K562 (cell line): Measurements from ENCODE around the gene RTP5. TPM values are rescaled to one million over a fixed set of nuclear protein-coding genes. Genes with fewer than 3 reads are reported as not detected.

ENCODE experiments used
- ATAC-seq: fragments of 200-7000 bp; cut with Tn5 transposase; 3 replicates; pipeline ENCODE4 v1.9.1; 2020; ENCODE audit warnings: moderate library complexity
- BruUV-seq: library from RNA; stranded (reverse); fragments of 400-500 nt; replicated peaks from 2 replicates; lab custom pipeline; 2021; lab: Mats Ljungman, UMichigan
- CTCF ChIA-PET: fragments of 300-600 bp; formaldehyde crosslinking; extraction: SDS; loops from one replicate; lab custom pipeline; 2021; ENCODE audit warnings: low intra/inter-chr PET ratio; lab: Yijun Ruan, JAX
- POLR2A ChIA-PET: fragments of 300-600, 350-650 bp; sonication (Branson Sonifier 250); formaldehyde crosslinking; extraction: SDS; loops from one replicate; lab custom pipeline; 2021; ENCODE audit warnings: antibody characterized with exemption, inconsistent platforms; lab: Yijun Ruan, JAX
- DNase-seq, 4 experiments: peaks; one replicate each; pipeline versions ENCODE4 v3.0.0 to v3.0.0-alpha.2; 2011 to 2018; ENCODE audit warnings: low spot score in 3 of 4, mixed read lengths in 3 of 4; ENCODE audit errors: extremely low read depth in 1 of 4
- FAIRE-seq: peaks from 2 replicates; lab custom pipeline; 2011; peaks lifted over from hg19 to GRCh38; lab: Jason Lieb, UNC
- H2AFZ ChIP-seq: 2 replicates; pipeline ENCODE4 v1.6.0; 2011; ENCODE audit warnings: low read depth, low read length, control low read depth, inconsistent platforms
- H3K27ac ChIP-seq: fragments of 200-600 bp; 3 replicates; pipeline ENCODE4 v1.8.0; 2011; ENCODE audit warnings: low read depth, mild to moderate bottlenecking, control low read depth, inconsistent platforms, low read length, moderate library complexity, mixed read lengths; ENCODE audit errors: extremely low read depth
- H3K27me3 ChIP-seq, 2 experiments: fragments of 300-600 bp in 1 of 2; 2 replicates in 1 of 2; 3 replicates in 1 of 2; pipeline versions ENCODE4 v1.6.0 to v1.8.0; 2011; ENCODE audit warnings: inconsistent platforms in 2 of 2, low read length in 2 of 2, mild to moderate bottlenecking in 1 of 2, mixed read lengths in 1 of 2, moderate library complexity in 1 of 2; ENCODE audit not compliant: control insufficient read depth in 2 of 2, insufficient read depth in 2 of 2
- H3K36me3 ChIP-seq: fragments of 300-600 bp; 3 replicates; pipeline ENCODE4 v1.8.0; 2011; ENCODE audit warnings: mild to moderate bottlenecking, low read length, inconsistent platforms; ENCODE audit not compliant: control insufficient read depth, insufficient read depth
- H3K4me1 ChIP-seq, 2 experiments: fragments of 200-600 bp in 1 of 2; replicated peaks in 1 of 2; 2 replicates in 1 of 2; 3 replicates in 1 of 2; pipeline versions ENCODE4 v1.5.1 to v1.8.0; 2011; ENCODE audit warnings: inconsistent platforms in 2 of 2, low read length in 2 of 2, mild to moderate bottlenecking in 1 of 2, mixed read lengths in 1 of 2, moderate library complexity in 1 of 2; ENCODE audit not compliant: control insufficient read depth in 2 of 2, insufficient read depth in 2 of 2
- H3K4me2 ChIP-seq: 2 replicates; pipeline ENCODE4 v1.6.1; 2011; ENCODE audit warnings: low read length, control low read depth, inconsistent platforms, mixed read lengths; ENCODE audit not compliant: insufficient read depth
- H3K4me3 ChIP-seq: fragments of 200-600 bp; sonication (generic), shearing (Covaris generic); 2 replicates; pipeline ENCODE4 v1.5.1; 2016; ENCODE audit warnings: control low read depth, inconsistent platforms
- H3K79me2 ChIP-seq: fragments of 200-600 bp; 3 replicates; pipeline ENCODE4 v1.8.0; 2011; ENCODE audit warnings: low read length, inconsistent platforms; ENCODE audit not compliant: control insufficient read depth, insufficient read depth
- H3K9ac ChIP-seq, 2 experiments: 2 replicates each; pipeline versions ENCODE4 v1.6.0 to v1.6.1; 2011; ENCODE audit warnings: low read depth in 2 of 2, low read length in 2 of 2, control low read depth in 1 of 2, inconsistent platforms in 1 of 2, mild to moderate bottlenecking in 1 of 2, mixed read lengths in 1 of 2; ENCODE audit not compliant: insufficient read depth in 1 of 2
- H3K9me1 ChIP-seq: one replicate; pipeline ENCODE4 v1.6.0; 2011; ENCODE audit warnings: inconsistent platforms, mild to moderate bottlenecking, low read length, moderate library complexity; ENCODE audit not compliant: control insufficient read depth, insufficient read depth
- H3K9me3 ChIP-seq: replicated peaks from 2 replicates; pipeline ENCODE4 v1.5.1; 2011; ENCODE audit warnings: low read depth, low read length, inconsistent platforms; ENCODE audit not compliant: control insufficient read depth, insufficient read depth
- H4K20me1 ChIP-seq: replicated peaks from 2 replicates; pipeline ENCODE4 v1.6.1; 2011; ENCODE audit warnings: low read length, inconsistent platforms, mixed read lengths; ENCODE audit not compliant: control insufficient read depth, insufficient read depth
- CHD1 ChIP-seq: fragments of 200-600 bp; sonication (generic); IDR thresholded peaks from one replicate; pipeline ENCODE4 v1.6.1; 2012; ENCODE audit warnings: mild to moderate bottlenecking, moderate library complexity, low read length, inconsistent platforms
- ETV6 ChIP-seq, 3 experiments: fragments of 150-350 bp in 1 of 3; sonication (generic) in 1 of 3; formaldehyde crosslinking in 1 of 3; IDR thresholded peaks; 2 replicates each; pipeline versions ENCODE4 v1.6.1 to v1.8.0; 2014 to 2022; ENCODE audit warnings: borderline replicate concordance in 2 of 3, low read depth in 2 of 3, antibody characterized with exemption in 1 of 3, low read length in 1 of 3, mild to moderate bottlenecking in 1 of 3, missing genetic modification reagents in 1 of 3
- FOXA1 ChIP-seq: fragments of 450-650 bp; IDR thresholded peaks from 2 replicates; pipeline ENCODE4 v1.6.1; 2016; ENCODE audit warnings: mild to moderate bottlenecking, borderline replicate concordance
- GABPB2 ChIP-seq: fragments of 250-450 bp; sonication (Bioruptor Pico); conservative IDR thresholded peaks from 2 replicates; pipeline ENCODE4 v1.5.1; 2021; ENCODE audit warnings: mild to moderate bottlenecking
- HDAC6 ChIP-seq: IDR thresholded peaks from 2 replicates; pipeline ENCODE4 v1.6.1; 2012; ENCODE audit warnings: low read depth, mild to moderate bottlenecking, control low read depth, inconsistent platforms, low read length, moderate library complexity
- PHB2 ChIP-seq: fragments of 450-650 bp; IDR thresholded peaks from 2 replicates; pipeline ENCODE4 v1.6.1; 2017; ENCODE audit warnings: low read depth
- SAFB ChIP-seq: fragments of 200-400 bp; formaldehyde crosslinking; IDR thresholded peaks from 2 replicates; pipeline ENCODE4 v1.6.1; 2017; ENCODE audit warnings: low read depth, low read length, borderline replicate concordance
- SNIP1 ChIP-seq: fragments of 450-650 bp; IDR thresholded peaks from 2 replicates; pipeline ENCODE4 v1.7.1; 2017; ENCODE audit warnings: low read depth, mild to moderate bottlenecking
- ZNF124 ChIP-seq: sonication (generic); formaldehyde crosslinking; IDR thresholded peaks from 2 replicates; pipeline ENCODE4 v1.8.1; 2022; ENCODE audit warnings: missing genetic modification reagents
- ZNF143 ChIP-seq: sonication (generic); formaldehyde crosslinking; IDR thresholded peaks from 2 replicates; pipeline ENCODE4 v1.9.0; 2022; ENCODE audit warnings: mild to moderate bottlenecking, missing genetic modification reagents
- ZNF253 ChIP-seq: fragments of 250-450 bp; sonication (Bioruptor Pico); conservative IDR thresholded peaks from 2 replicates; pipeline ENCODE4 v1.6.1; 2021; ENCODE audit warnings: mild to moderate bottlenecking
- WGBS: fragments of 100-300 bp; shearing (Covaris generic); methylation state at CpG from one replicate; pipeline ENCODE4 v1.1.6; 2016; ENCODE audit warnings: low coverage, mixed read lengths; ENCODE audit not compliant: insufficient coverage; ENCODE audit errors: missing lambda C conversion rate; 5-methylcytosine and 5-hydroxymethylcytosine counted together
- in situ Hi-C: fragments of 300-500 bp; cut with MboI; formaldehyde crosslinking; loops from 4 replicates; pipeline ENCODE4 v1.15.0; 2018; ENCODE audit warnings: inconsistent platforms, mixed read lengths
- intact Hi-C: fragments of 100-400 bp; cut with micrococcal nuclease; formaldehyde crosslinking; loops from 2 replicates; pipeline ENCODE4 v1.14.2; 2022
- polyA plus RNA-seq, 8 experiments: library from polyadenylated mRNA; depleted of rRNA in 4 of 8; stranded (reverse) in 5 of 8; unstranded in 3 of 8; fragments of >200 nt; fragmentation: Nextera tagmentation in 2 of 8; fragmentation: Illumina TruSeq in 1 of 8; extraction: Ambion mirVana in 2 of 8; extraction: Trizol in 1 of 8; gene quantifications; 2 replicates each; pipeline versions ENCODE4 v1.2.1 to v1.2.3, GENCODE V29; 2011 to 2014; ENCODE audit warnings: inconsistent platforms in 1 of 8, missing spikeins in 1 of 8
- total RNA-seq, 7 experiments: library from RNA; depleted of rRNA in 6 of 7; stranded (reverse); fragments of >200 nt in 6 of 7; fragmentation: Illumina TruSeq in 2 of 7; extraction: Trizol in 2 of 7; gene quantifications; 2 replicates each; pipeline versions ENCODE4 v1.2.1 to v1.2.3, GENCODE V29; 2011 to 2021; ENCODE audit warnings: low replicate concordance in 1 of 7
- TF ChIP-seq, protein P1 (sequence below): fragments of 250-450 bp; sonication (Bioruptor Pico); IDR thresholded peaks from 2 replicates; pipeline ENCODE4 v1.8.0; 2022; ENCODE audit warnings: inconsistent platforms
- TF ChIP-seq, protein P2 (sequence below): fragments of 200-800 bp; sonication (Bioruptor generic); IDR thresholded peaks from 2 replicates; pipeline ENCODE4 v1.6.1; 2017; ENCODE audit warnings: missing genetic modification characterization, missing compliant biosample characterization

RTP5 gene
- total and polyA plus RNA-seq, 9 of the 15 experiments (the other 6 are each of a cell fraction or from before 2014, with no cell fraction given): not detected

DNA sequence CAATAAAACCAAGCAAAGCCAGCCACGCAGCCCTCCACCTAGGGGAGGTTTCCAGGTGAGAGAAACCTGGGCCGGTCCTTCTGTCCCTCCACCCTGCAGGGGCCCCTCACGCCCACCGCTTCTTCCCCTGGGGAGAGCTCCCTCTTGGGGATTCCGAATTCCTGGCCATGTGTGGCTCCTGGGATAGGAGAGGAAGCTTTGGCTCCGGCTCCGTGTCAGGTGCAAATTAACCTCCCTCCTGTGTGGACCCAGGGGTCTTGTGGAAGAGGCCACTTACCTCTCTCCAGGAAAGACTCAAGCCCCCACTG is 4.2 kb downstream of the RTP5 start:
- no peak overlapping the region for H3K4me2 ChIP-seq
- H3K27me3 ChIP-seq: peaks cover 0 to 22% of the 10 kb centered on the region in 2 experiments; a peak in 2 of 5 replicates
- TF ChIP-seq CHD1 (no peak), GABPB2 (no peak), SNIP1 (no peak), ZNF253 (no peak), PHB2 (no peak), ZNF143 (CRISPR knock-in tag) (no peak), HDAC6 (no peak), ETV6 (IDR thresholded peaks at IDR 0.05; ENCODE audit: borderline replicate concordance in 1 of 2, low read depth in 2 of 2, low read length in 1 of 2) (no peak), ETV6 (CRISPR knock-in tag; IDR thresholded peaks at IDR 0.05; ENCODE audit: borderline replicate concordance) (no peak), FOXA1 (no peak), ZNF124 (CRISPR knock-in tag) (no peak), SAFB (no peak)
- TF ChIP-seq, protein P1, sequence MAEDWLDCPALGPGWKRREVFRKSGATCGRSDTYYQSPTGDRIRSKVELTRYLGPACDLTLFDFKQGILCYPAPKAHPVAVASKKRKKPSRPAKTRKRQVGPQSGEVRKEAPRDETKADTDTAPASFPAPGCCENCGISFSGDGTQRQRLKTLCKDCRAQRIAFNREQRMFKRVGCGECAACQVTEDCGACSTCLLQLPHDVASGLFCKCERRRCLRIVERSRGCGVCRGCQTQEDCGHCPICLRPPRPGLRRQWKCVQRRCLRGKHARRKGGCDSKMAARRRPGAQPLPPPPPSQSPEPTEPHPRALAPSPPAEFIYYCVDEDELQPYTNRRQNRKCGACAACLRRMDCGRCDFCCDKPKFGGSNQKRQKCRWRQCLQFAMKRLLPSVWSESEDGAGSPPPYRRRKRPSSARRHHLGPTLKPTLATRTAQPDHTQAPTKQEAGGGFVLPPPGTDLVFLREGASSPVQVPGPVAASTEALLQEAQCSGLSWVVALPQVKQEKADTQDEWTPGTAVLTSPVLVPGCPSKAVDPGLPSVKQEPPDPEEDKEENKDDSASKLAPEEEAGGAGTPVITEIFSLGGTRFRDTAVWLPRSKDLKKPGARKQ (CRISPR knock-in tag): no peak
- TF ChIP-seq, protein P2, sequence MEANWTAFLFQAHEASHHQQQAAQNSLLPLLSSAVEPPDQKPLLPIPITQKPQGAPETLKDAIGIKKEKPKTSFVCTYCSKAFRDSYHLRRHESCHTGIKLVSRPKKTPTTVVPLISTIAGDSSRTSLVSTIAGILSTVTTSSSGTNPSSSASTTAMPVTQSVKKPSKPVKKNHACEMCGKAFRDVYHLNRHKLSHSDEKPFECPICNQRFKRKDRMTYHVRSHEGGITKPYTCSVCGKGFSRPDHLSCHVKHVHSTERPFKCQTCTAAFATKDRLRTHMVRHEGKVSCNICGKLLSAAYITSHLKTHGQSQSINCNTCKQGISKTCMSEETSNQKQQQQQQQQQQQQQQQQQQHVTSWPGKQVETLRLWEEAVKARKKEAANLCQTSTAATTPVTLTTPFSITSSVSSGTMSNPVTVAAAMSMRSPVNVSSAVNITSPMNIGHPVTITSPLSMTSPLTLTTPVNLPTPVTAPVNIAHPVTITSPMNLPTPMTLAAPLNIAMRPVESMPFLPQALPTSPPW: no peak
- no peak overlapping the region for H3K4me3 ChIP-seq
- H3K4me1 ChIP-seq: peaks cover 3 to 58% of the 10 kb centered on the region in 2 experiments; a peak in 2 of 5 replicates
- BruUV-seq: no TSS peak
- in situ Hi-C loops (no loop called here), intact Hi-C loops (no loop called here)
- H3K27ac ChIP-seq: no peak overlapping the region
- no peak for DNase-seq
- H3K79me2 ChIP-seq: no peaks in the 10 kb centered on the region
- no peak for FAIRE-seq
- ChIA-PET POLR2A (no interaction called here), CTCF (no interaction called here)
- H3K9me1 ChIP-seq: no peaks in the 10 kb centered on the region
- WGBS: 75% methylated on average over 6 of the region's 7 CpGs
- no peaks in the 10 kb centered on the region for H3K36me3 ChIP-seq
- no peak overlapping the region for H3K9ac ChIP-seq
- H4K20me1 ChIP-seq: no peaks in the 10 kb centered on the region; the same call in 1 of the 2 replicates
- H2AFZ ChIP-seq: no peak overlapping the region
- no peaks in the 10 kb centered on the region for H3K9me3 ChIP-seq
- no peak for ATAC-seq
